Panc1 (cell line): Measurements from ENCODE around the gene KLF11. TPM values are rescaled to one million over a fixed set of nuclear protein-coding genes. Genes with fewer than 3 reads are reported as not detected.

Experiments
- ATAC-seq: fragments of 200-7000 bp; cut with Tn5 transposase; 2 replicates; pipeline ENCODE4 v1.9.1; 2020; ENCODE audit warnings: mild to moderate bottlenecking, moderate library complexity
- BruUV-seq: library from RNA; stranded (reverse); fragments of 400-500 nt; replicated peaks from 2 replicates; lab custom pipeline; 2021; lab: Mats Ljungman, UMichigan
- CTCF ChIA-PET: fragments of 300-600 bp; sonication (Branson Sonifier 250); formaldehyde crosslinking; loops from one replicate; lab custom pipeline; 2022; ENCODE audit warnings: antibody characterized with exemption; lab: Charles Lee
- POLR2A ChIA-PET: fragments of 300-600 bp; sonication (Branson Sonifier 250); formaldehyde crosslinking; loops from one replicate; lab custom pipeline; 2022; ENCODE audit warnings: antibody characterized with exemption; lab: Charles Lee
- DNase-seq: peaks from one replicate; pipeline ENCODE4 v3.0.0-alpha.2; 2010; ENCODE audit warnings: low read depth, low spot score
- H3K27ac ChIP-seq: 2 replicates; pipeline ENCODE4 v1.5.1; 2011; ENCODE audit warnings: mild to moderate bottlenecking, low read length, inconsistent platforms
- H3K27me3 ChIP-seq: fragments of 200-500 bp; sonication (Bioruptor generic); 2 replicates; pipeline ENCODE4 v1.6.0; 2014; ENCODE audit warnings: low read length, inconsistent platforms; ENCODE audit not compliant: control insufficient read depth, insufficient read depth
- H3K36me3 ChIP-seq: fragments of 200-500 bp; sonication (Bioruptor generic); 2 replicates; pipeline ENCODE4 v1.5.1; 2014; ENCODE audit warnings: inconsistent platforms, mild to moderate bottlenecking, low read length, moderate library complexity; ENCODE audit not compliant: control insufficient read depth, insufficient read depth
- H3K4me1 ChIP-seq: 2 replicates; pipeline ENCODE4 v1.5.1; 2011; ENCODE audit warnings: inconsistent platforms, mild to moderate bottlenecking, low read length, moderate library complexity; ENCODE audit not compliant: control insufficient read depth, insufficient read depth
- H3K4me3 ChIP-seq, 2 experiments: 2 replicates each; pipeline ENCODE4 v1.5.1; 2011 to 2012; ENCODE audit warnings: low read depth in 2 of 2, low read length in 2 of 2, mild to moderate bottlenecking in 2 of 2, inconsistent platforms in 1 of 2, moderate library complexity in 1 of 2
- H3K9me3 ChIP-seq: fragments of 200-500 bp; sonication (Bioruptor generic); 2 replicates; pipeline ENCODE4 v1.5.1; 2014; ENCODE audit warnings: low read depth, mild to moderate bottlenecking, inconsistent platforms, low read length, moderate library complexity; ENCODE audit not compliant: control insufficient read depth, insufficient read depth
- CTCF ChIP-seq: fragments of 450-650 bp; IDR thresholded peaks from 2 replicates; pipeline ENCODE4 v1.5.1; 2017; ENCODE audit warnings: mild to moderate bottlenecking
- POLR2AphosphoS5 ChIP-seq: IDR thresholded peaks from 2 replicates; pipeline ENCODE4 v1.6.1; 2012; ENCODE audit warnings: mild to moderate bottlenecking, low read depth, low read length, moderate library complexity
- REST ChIP-seq, 2 experiments: IDR thresholded peaks; 2 replicates each; pipeline ENCODE4 v1.6.1; 2011 to 2012; ENCODE audit warnings: low read depth in 2 of 2, control low read depth in 1 of 2, low read length in 1 of 2, mild to moderate bottlenecking in 1 of 2, moderate library complexity in 1 of 2; ENCODE audit not compliant: insufficient read depth in 1 of 2
- SIN3A ChIP-seq: IDR thresholded peaks from 2 replicates; pipeline ENCODE4 v1.6.1; 2012; ENCODE audit warnings: low read depth, mild to moderate bottlenecking, low read length, moderate library complexity, borderline replicate concordance; ENCODE audit not compliant: insufficient read depth
- TCF7L2 ChIP-seq: IDR thresholded peaks from 2 replicates; pipeline ENCODE4 v1.6.1; 2011; ENCODE audit warnings: mild to moderate bottlenecking, low read depth, low read length, inconsistent platforms
- in situ Hi-C: cut with HindIII; loops from 2 replicates; pipeline ENCODE4 v1.10.0; 2016; ENCODE audit warnings: low sequenced_read_pairs, low pct_unique_long_range_greater_than_20kb
- intact Hi-C: fragments of 100-400 bp; cut with micrococcal nuclease; formaldehyde crosslinking; loops from one replicate; pipeline ENCODE4 v1.10.0; 2022; ENCODE audit not compliant: unreplicated experiment
- total RNA-seq: library from RNA; stranded (reverse); gene quantifications from one replicate; pipeline ENCODE4 v1.2.1, GENCODE V29; 2021; ENCODE audit not compliant: unreplicated experiment

Gene KLF11
- total RNA-seq, 1 experiment from 2014 or later = 23.7 TPM

GRCh38 chr2:10067881-10068280 is 24.5 kb downstream of the KLF11 start:
- no peak overlapping the region for H3K4me3 ChIP-seq
- no TSS peak for BruUV-seq
- no peak for DNase-seq
- no peaks in the 10 kb centered on the region for H3K27me3 ChIP-seq
- no peaks in the 10 kb centered on the region for H3K36me3 ChIP-seq
- no peaks in the 10 kb centered on the region for H3K9me3 ChIP-seq
- in situ Hi-C loops = no loop called here
- no peak for ATAC-seq
- peaks cover 4% of the 10 kb centered on the region; the same call in 1 of the 2 replicates for H3K4me1 ChIP-seq
- intact Hi-C loops = no loop called here
- TF ChIP-seq POLR2AphosphoS5 (no peak), TCF7L2 (no peak), SIN3A (no peak), CTCF (no peak), REST (IDR thresholded peaks at IDR 0.05; ENCODE audit: insufficient read depth in 1 of 2, low read depth in 2 of 2, low read length in 1 of 2) (no peak)
- ChIA-PET POLR2A (no interaction called here), CTCF (interaction anchor here (0.7 kb wide), 2 partner anchors 118 to 367 kb away, joined by 3 read pairs; no protein-coding TSS in a partner anchor)
- H3K27ac ChIP-seq = no peak overlapping the region

- BruUV-seq = no TSS peak
- POLR2A ChIA-PET = no interaction called here
- CTCF ChIA-PET = interaction anchor here (0.6 to 3.7 kb wide), 3 partner anchors 26 to 453 kb away, joined by 3 to 97 read pairs (median 4); no protein-coding TSS in a partner anchor
- Histone ChIP-seq H3K36me3 (no peaks in the 10 kb centered on the region), H3K27ac (no peak overlapping the region), H3K27me3 (no peaks in the 10 kb centered on the region), H3K9me3 (no peaks in the 10 kb centered on the region), H3K4me1 (peaks cover 28% of the 10 kb centered on the region), H3K4me3 (no peak overlapping the region)
- DNase-seq (no peak), ATAC-seq (no peak)
- intact Hi-C loops = loop anchor here (10.0 kb wide), 1 partner anchor 54 kb away; the partner anchor contains the start of gene RRM2
- in situ Hi-C loops = no loop called here
- TF ChIP-seq TCF7L2 (no peak), POLR2AphosphoS5 (no peak), SIN3A (no peak)
Measured at GRCh38 chr2:10071176-10071575, 27.8 kb downstream of the KLF11 start.

GRCh38 chr2:10071595-10071994 is 28.2 kb downstream of the KLF11 start:
- Histone ChIP-seq H3K4me1 (peaks cover 28% of the 10 kb centered on the region), H3K4me3 (no peak overlapping the region), H3K27ac (no peak overlapping the region), H3K36me3 (no peaks in the 10 kb centered on the region), H3K27me3 (no peaks in the 10 kb centered on the region), H3K9me3 (no peaks in the 10 kb centered on the region)
- ATAC-seq (no peak), DNase-seq (no peak)
- BruUV-seq = no TSS peak
- in situ Hi-C loops (no loop called here), intact Hi-C loops (loop anchor here (10.0 kb wide), 1 partner anchor 53 kb away; the partner anchor contains the start of gene RRM2)
- TF ChIP-seq SIN3A (no peak), POLR2AphosphoS5 (no peak), CTCF (no peak), TCF7L2 (no peak), REST (IDR thresholded peaks at IDR 0.05; ENCODE audit: insufficient read depth in 1 of 2, low read depth in 2 of 2, low read length in 1 of 2) (no peak)
- ChIA-PET CTCF (interaction anchor here (0.6 to 3.7 kb wide), 4 partner anchors 25 to 453 kb away, joined by 3 to 97 read pairs (median 8); no protein-coding TSS in a partner anchor), POLR2A (no interaction called here)
